Keratinocyte (primary cell): Measurements from ENCODE around the gene NCAPH2. TPM values are rescaled to one million over a fixed set of nuclear protein-coding genes. Genes with fewer than 3 reads are reported as not detected.

Experiments used
- DNase-seq: peaks from one replicate; pipeline ENCODE4 v3.0.0-alpha.2; 2011; ENCODE audit warnings: low read depth, missing footprints, low spot score
- FAIRE-seq: peaks from 2 replicates; lab custom pipeline; 2011; peaks lifted over from hg19 to GRCh38; lab: Jason Lieb, UNC
- H2AFZ ChIP-seq: 2 replicates; pipeline ENCODE4 v1.6.0; 2012; ENCODE audit warnings: low read length, control low read depth, inconsistent platforms; ENCODE audit not compliant: control insufficient read depth
- H3K27ac ChIP-seq: 2 replicates; pipeline ENCODE4 v1.5.1; 2011; ENCODE audit warnings: low read length; ENCODE audit not compliant: control insufficient read depth, insufficient read depth
- H3K27me3 ChIP-seq: 3 replicates; pipeline ENCODE4 v1.6.0; 2011; ENCODE audit warnings: low read length; ENCODE audit not compliant: control insufficient read depth, insufficient read depth; ENCODE audit errors: extremely low read depth
- H3K36me3 ChIP-seq, 2 experiments: 2 replicates in 1 of 2; 3 replicates in 1 of 2; pipeline ENCODE4 v1.5.1; 2011; ENCODE audit warnings: low read length in 2 of 2, mild to moderate bottlenecking in 1 of 2; ENCODE audit not compliant: control insufficient read depth in 2 of 2, insufficient read depth in 2 of 2; ENCODE audit errors: extremely low read depth in 1 of 2
- H3K4me1 ChIP-seq: 3 replicates; pipeline ENCODE4 v1.5.1; 2011; ENCODE audit warnings: low read length; ENCODE audit not compliant: control insufficient read depth, insufficient read depth; ENCODE audit errors: extremely low read depth
- H3K4me2 ChIP-seq: 3 replicates; pipeline ENCODE4 v1.6.0; 2011; ENCODE audit warnings: low read depth, low read length; ENCODE audit not compliant: control insufficient read depth, insufficient read depth; ENCODE audit errors: extremely low read depth
- H3K4me3 ChIP-seq, 3 experiments: fragments of 200-600 bp in 1 of 3; sonication (generic) in 1 of 3; 2 replicates in 2 of 3; 3 replicates in 1 of 3; pipeline ENCODE4 v1.5.1; 2011 to 2016; ENCODE audit warnings: low read length in 3 of 3, mild to moderate bottlenecking in 3 of 3, control low read depth in 2 of 3, inconsistent platforms in 1 of 3, low read depth in 1 of 3, mixed read lengths in 1 of 3, mixed run types in 1 of 3, moderate library complexity in 1 of 3; ENCODE audit not compliant: control insufficient read depth in 2 of 3, insufficient read depth in 2 of 3; ENCODE audit errors: extremely low read depth in 1 of 3
- H3K79me2 ChIP-seq: 2 replicates; pipeline ENCODE4 v1.6.0; 2012; ENCODE audit warnings: low read length; ENCODE audit not compliant: control insufficient read depth, insufficient read depth
- H3K9ac ChIP-seq: 3 replicates; pipeline ENCODE4 v1.6.0; 2011; ENCODE audit warnings: low read length; ENCODE audit not compliant: control insufficient read depth, insufficient read depth; ENCODE audit errors: extremely low read depth
- H3K9me1 ChIP-seq: 3 replicates; pipeline ENCODE4 v1.6.0; 2011; ENCODE audit warnings: low read length; ENCODE audit not compliant: control insufficient read depth, insufficient read depth; ENCODE audit errors: extremely low read depth
- H3K9me3 ChIP-seq: 2 replicates; pipeline ENCODE4 v1.5.1; 2012; ENCODE audit warnings: low read depth, low read length; ENCODE audit not compliant: control insufficient read depth
- H4K20me1 ChIP-seq: 3 replicates; pipeline ENCODE4 v1.6.0; 2011; ENCODE audit warnings: low read length; ENCODE audit not compliant: control insufficient read depth, insufficient read depth; ENCODE audit errors: extremely low read depth
- CTCF ChIP-seq, 3 experiments: IDR thresholded peaks in 1 of 3; conservative IDR thresholded peaks in 1 of 3; optimal IDR thresholded peaks in 1 of 3; 2 replicates in 2 of 3; 3 replicates in 1 of 3; pipeline versions ENCODE3 to v1.5.1; 2011; ENCODE audit warnings: low read length in 3 of 3, mild to moderate bottlenecking in 3 of 3, moderate library complexity in 2 of 3, control low read depth in 1 of 3, inconsistent platforms in 1 of 3; ENCODE audit not compliant: insufficient read depth in 2 of 3; ENCODE audit errors: extremely low read depth in 1 of 3
- EZH2 ChIP-seq: IDR thresholded peaks from one replicate; pipeline ENCODE4 v1.6.1; 2012; ENCODE audit warnings: inconsistent platforms, mild to moderate bottlenecking, low read length, moderate library complexity
- dilution Hi-C: fragments of 300-500 bp; cut with MboI; formaldehyde crosslinking; loops from one replicate; pipeline ENCODE4 v1.7.0; 2020; ENCODE audit warnings: low sequenced_read_pairs; ENCODE audit not compliant: extremely low pct_ligation_motif_present
- polyA plus RNA-seq, 5 experiments: library from polyadenylated mRNA; depleted of rRNA in 3 of 5; stranded (reverse) in 3 of 5; stranded (forward) in 1 of 5; unstranded in 1 of 5; fragments of >200 nt; gene quantifications; 1 replicate in 1 of 5; 2 replicates in 3 of 5; 3 replicates in 1 of 5; pipeline versions ENCODE4 v1.2.1 to v1.2.3, GENCODE V29; 2011 to 2012; ENCODE audit warnings: missing spikeins in 2 of 5, low read depth in 1 of 5, low replicate concordance in 1 of 5

Gene NCAPH2
- polyA plus RNA-seq, 1 donor (not counting 4 experiments of a cell fraction or from before 2014, with no cell fraction given), result 11.4 TPM

DNA sequence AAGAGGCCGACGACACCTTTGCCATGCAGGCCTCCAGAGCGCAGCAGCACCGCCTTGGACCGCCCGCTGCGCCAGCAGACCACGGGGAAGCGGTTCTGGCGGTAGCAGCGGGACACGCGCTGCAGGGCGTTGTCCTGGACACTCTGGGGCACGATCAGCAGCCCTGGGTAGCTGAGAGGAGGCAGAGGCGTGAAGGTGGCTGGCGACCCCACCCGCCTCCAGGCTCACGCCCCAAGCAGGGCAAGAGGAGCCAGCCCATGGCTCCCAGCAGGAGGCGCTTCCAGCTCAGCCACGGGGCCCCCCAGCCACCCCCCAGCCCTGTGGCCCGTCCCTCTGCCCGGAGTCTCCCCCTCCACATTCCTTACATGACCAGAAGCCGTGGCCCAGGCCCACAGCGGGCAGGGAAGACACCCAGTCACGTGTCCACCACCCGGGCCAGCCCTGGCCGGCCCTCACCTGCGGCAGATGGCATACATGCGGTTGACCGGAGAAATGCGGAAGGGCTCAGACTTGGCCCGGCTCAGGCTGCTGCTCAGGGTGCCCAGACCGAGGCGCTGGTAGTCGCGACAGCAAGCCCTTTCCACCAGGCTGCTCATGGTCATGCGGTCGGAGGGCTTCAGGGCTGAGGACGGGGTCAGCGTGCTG lies 48.4 kb upstream of the NCAPH2 start:
- FAIRE-seq, result no peak
- no peak overlapping the region for H2AFZ ChIP-seq
- no peak overlapping the region for H3K4me3 ChIP-seq
- no peak overlapping the region for H3K27ac ChIP-seq
- no peaks in the 10 kb centered on the region for H3K79me2 ChIP-seq
- H3K9ac ChIP-seq, result no peak overlapping the region
- peaks cover 8% of the 10 kb centered on the region for H3K4me1 ChIP-seq
- dilution Hi-C loops, result no loop called here
- H3K27me3 ChIP-seq, result no peaks in the 10 kb centered on the region
- H3K9me3 ChIP-seq, result no peaks in the 10 kb centered on the region
- DNase-seq, result no peak
- peaks cover 50 to 69% of the 10 kb centered on the region in 2 experiments for H3K36me3 ChIP-seq
- no peak overlapping the region for H3K4me2 ChIP-seq
- no peaks in the 10 kb centered on the region for H3K9me1 ChIP-seq
- TF ChIP-seq EZH2 (no peak), CTCF (optimal IDR thresholded peaks at IDR 0.05 in 1 of 3, IDR thresholded peaks at IDR 0.05 in 1 of 3, conservative IDR thresholded peaks at IDR 0.05 in 1 of 3; ENCODE audit: extremely low read depth in 1 of 3, insufficient read depth in 2 of 3, low read length in 3 of 3) (no peak)
- H4K20me1 ChIP-seq, result no peaks in the 10 kb centered on the region

DNA sequence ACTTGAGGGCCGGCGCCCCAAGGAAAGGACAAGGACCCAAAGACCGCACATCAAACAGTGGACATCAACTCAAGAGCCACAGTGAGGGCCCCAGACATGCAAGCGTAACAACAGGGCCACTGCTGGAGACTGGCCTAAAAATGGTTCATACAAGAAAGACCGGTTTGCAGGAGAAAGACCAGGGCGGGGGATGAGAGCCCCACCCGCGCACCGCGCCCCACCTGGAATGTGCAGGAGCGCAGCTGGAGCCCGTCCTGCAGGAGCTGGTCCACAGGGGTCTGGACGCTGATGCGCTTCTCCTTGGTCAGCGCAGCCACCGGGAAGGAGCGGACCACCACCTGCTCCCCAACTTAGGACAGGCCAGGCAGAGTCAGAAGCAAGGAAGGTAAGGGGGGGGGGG lies 47.1 kb upstream of the NCAPH2 start:
- peaks cover 8% of the 10 kb centered on the region for H3K4me1 ChIP-seq
- H3K36me3 ChIP-seq, result peaks cover 48 to 69% of the 10 kb centered on the region in 2 experiments
- no peak overlapping the region for H3K4me3 ChIP-seq
- H3K9ac ChIP-seq, result no peak overlapping the region
- no peak overlapping the region for H3K4me2 ChIP-seq
- no peak overlapping the region for H3K27ac ChIP-seq
- dilution Hi-C loops, result no loop called here
- no peaks in the 10 kb centered on the region for H4K20me1 ChIP-seq
- no peaks in the 10 kb centered on the region for H3K79me2 ChIP-seq
- TF ChIP-seq EZH2, result no peak
- no peak for TF ChIP-seq CTCF (optimal IDR thresholded peaks at IDR 0.05 in 1 of 3, IDR thresholded peaks at IDR 0.05 in 1 of 3, conservative IDR thresholded peaks at IDR 0.05 in 1 of 3; ENCODE audit: extremely low read depth in 1 of 3, insufficient read depth in 2 of 3, low read length in 3 of 3)
- no peaks in the 10 kb centered on the region for H3K9me1 ChIP-seq
- DNase-seq (no peak), FAIRE-seq (no peak)
- no peaks in the 10 kb centered on the region for H3K27me3 ChIP-seq
- H3K9me3 ChIP-seq, result no peaks in the 10 kb centered on the region
- H2AFZ ChIP-seq, result no peak overlapping the region
